Body of pancreas (tissue), 4 donors: Measurements from ENCODE around the gene PCNX1. TPM values are rescaled to one million over a fixed set of nuclear protein-coding genes. Genes with fewer than 3 reads are reported as not detected.

ENCODE experiments used
- ATAC-seq: fragments of 150-250 bp; one replicate; pipeline ENCODE4 v1.9.1; 2016
- DNase-seq, 4 donors: peaks; one replicate each; pipeline ENCODE4 v3.0.0-alpha.2; 2019
- H3K27ac ChIP-seq, 4 donors: fragments of 200-600 bp; sonication (generic); 1 replicate in 3 of 4; 2 replicates in 1 of 4; pipeline versions ENCODE4 v1.5.1 to v1.6.1; 2016 to 2019; ENCODE audit warnings: mild to moderate bottlenecking in 1 of 4, mixed read lengths in 1 of 4, moderate library complexity in 1 of 4
- H3K27me3 ChIP-seq, 2 donors: fragments of 200-600 bp; sonication (generic); one replicate each; pipeline ENCODE4 v1.6.0; 2016; ENCODE audit warnings: mild to moderate bottlenecking in 1 of 2
- H3K36me3 ChIP-seq, 2 donors: fragments of 200-600 bp; sonication (generic); replicated peaks in 1 of 2; 2 replicates each; pipeline ENCODE4 v1.5.1; 2016; ENCODE audit warnings: low read depth in 2 of 2; ENCODE audit not compliant: insufficient read depth in 1 of 2
- H3K4me1 ChIP-seq: fragments of 200-600 bp; sonication (generic); one replicate; pipeline ENCODE4 v1.6.0; 2016
- H3K4me3 ChIP-seq, 2 donors: fragments of 200-600 bp; sonication (generic); 1 replicate in 1 of 2; 2 replicates in 1 of 2; pipeline ENCODE4 v1.5.1; 2016 to 2019
- H3K9me3 ChIP-seq, 3 donors: fragments of 200-600 bp; sonication (generic); 1 replicate in 2 of 3; 2 replicates in 1 of 3; pipeline ENCODE4 v1.5.1; 2016
- CTCF ChIP-seq, 7 experiments: fragments of 450-650 bp in 4 of 7; fragments of 200-600 bp in 3 of 7; sonication (generic) in 3 of 7; IDR thresholded peaks; one replicate each; pipeline ENCODE4 v1.5.1; 2016 to 2019; ENCODE audit warnings: antibody characterized with exemption in 7 of 7
- POLR2A ChIP-seq, 3 donors: fragments of 450-650 bp; IDR thresholded peaks; one replicate each; pipeline ENCODE4 v1.6.1; 2016; ENCODE audit warnings: antibody characterized with exemption in 3 of 3, mild to moderate bottlenecking in 2 of 3
- WGBS, 2 donors: methylation state at CpG; one replicate each; pipeline ENCODE4 v1.1.5; 2017; 5-methylcytosine and 5-hydroxymethylcytosine counted together
- intact Hi-C: fragments of 100-400 bp; cut with DNase I; formaldehyde crosslinking; loops from one replicate; pipeline ENCODE4 v1.15.1; 2023
- total RNA-seq, 2 donors: library from RNA; depleted of rRNA; stranded (reverse); fragments of >200 nt; gene quantifications; one replicate each; pipeline ENCODE4 v1.1.0, GENCODE V29; 2016

Gene PCNX1
- total RNA-seq, 2 donors from 2014 or later: 25.4 to 94.3 TPM

- no peaks in the 10 kb centered on the region for H3K27me3 ChIP-seq
- no peak for TF ChIP-seq POLR2A (IDR thresholded peaks at IDR 0.05)
- TF ChIP-seq CTCF (IDR thresholded peaks at IDR 0.05): no peak
- H3K4me1 ChIP-seq: peaks cover 9% of the 10 kb centered on the region
- intact Hi-C loops: no loop called here
- ATAC-seq: no peak
- H3K4me3 ChIP-seq: no peak overlapping the region
- WGBS, 2 donors: 61 to 72% methylated on average over 5 of the region's 5 CpGs
- no peaks in the 10 kb centered on the region for H3K36me3 ChIP-seq
- H3K27ac ChIP-seq: peak overlapping the region in 1 of 4 donors; percentile 27
- peak in 1 of 4 donors; percentile 39 for DNase-seq
- H3K9me3 ChIP-seq: no peaks in the 10 kb centered on the region
Measured at GRCh38 chr14:70886421-70887206, 20.6 kb upstream of the PCNX1 start.

- DNase-seq (peak in 1 of 4 donors; percentile 28), ATAC-seq (no peak)
- no peak overlapping the region for H3K4me3 ChIP-seq
- H3K9me3 ChIP-seq: no peaks in the 10 kb centered on the region
- H3K4me1 ChIP-seq: peaks cover 9% of the 10 kb centered on the region
- H3K36me3 ChIP-seq: no peaks in the 10 kb centered on the region
- TF ChIP-seq CTCF (IDR thresholded peaks at IDR 0.05) (no peak), POLR2A (IDR thresholded peaks at IDR 0.05) (no peak)
- H3K27me3 ChIP-seq: no peaks in the 10 kb centered on the region
- intact Hi-C loops: no loop called here
- WGBS, 2 donors: 49 to 51% methylated on average over 3 of the region's 3 CpGs
- peak overlapping the region in 1 of 4 donors; percentile 27 for H3K27ac ChIP-seq
Measured at GRCh38 chr14:70887207-70887681, 20.0 kb upstream of the PCNX1 start.

GRCh38 chr14:70887737-70888499, 19.3 kb upstream of the PCNX1 start:
- H3K9me3 ChIP-seq: no peaks in the 10 kb centered on the region
- WGBS, 2 donors: 75 to 83% methylated on average over 3 of the region's 3 CpGs

GRCh38 chr14:70888681-70889175, 18.5 kb upstream of the PCNX1 start:
- Histone ChIP-seq H3K9me3 (no peaks in the 10 kb centered on the region), H3K27ac (no peak overlapping the region), H3K4me3 (no peak overlapping the region), H3K4me1 (peaks cover 9% of the 10 kb centered on the region), H3K36me3 (no peaks in the 10 kb centered on the region), H3K27me3 (no peaks in the 10 kb centered on the region)
- WGBS, 2 donors: 45 to 65% methylated on average over 1 of the region's 1 CpG
- intact Hi-C loops: no loop called here
- no peak for DNase-seq
- ATAC-seq: no peak
- TF ChIP-seq CTCF (IDR thresholded peaks at IDR 0.05) (no peak), POLR2A (IDR thresholded peaks at IDR 0.05) (no peak)

More at GRCh38 chr14:70887737-70888499, 19.3 kb upstream of the PCNX1 start:
- TF ChIP-seq CTCF (IDR thresholded peaks at IDR 0.05): no peak
- Histone ChIP-seq H3K27me3 (no peaks in the 10 kb centered on the region), H3K4me3 (no peak overlapping the region), H3K4me1 (peaks cover 9% of the 10 kb centered on the region), H3K36me3 (no peaks in the 10 kb centered on the region), H3K27ac (no peak overlapping the region)
- DNase-seq (no peak), ATAC-seq (no peak)
- intact Hi-C loops: no loop called here
